ENCODE measurements around the gene SIGLEC6.

- TF ChIP-seq NR2C2 (CRISPR knock-in tag; IDR thresholded peaks at IDR 0.05) (no peak), ZNF121 (CRISPR knock-in tag; IDR thresholded peaks at IDR 0.05) (no peak), CTCF (IDR thresholded peaks at IDR 0.05) (no peak)
Observed at GRCh38 chr19:51531349-51532315, at the start of gene SIGLEC6.

Measured in WTC11 (cell line).